ENCODE results near the gene SPRING1.

SPRING1 gene

DNA sequence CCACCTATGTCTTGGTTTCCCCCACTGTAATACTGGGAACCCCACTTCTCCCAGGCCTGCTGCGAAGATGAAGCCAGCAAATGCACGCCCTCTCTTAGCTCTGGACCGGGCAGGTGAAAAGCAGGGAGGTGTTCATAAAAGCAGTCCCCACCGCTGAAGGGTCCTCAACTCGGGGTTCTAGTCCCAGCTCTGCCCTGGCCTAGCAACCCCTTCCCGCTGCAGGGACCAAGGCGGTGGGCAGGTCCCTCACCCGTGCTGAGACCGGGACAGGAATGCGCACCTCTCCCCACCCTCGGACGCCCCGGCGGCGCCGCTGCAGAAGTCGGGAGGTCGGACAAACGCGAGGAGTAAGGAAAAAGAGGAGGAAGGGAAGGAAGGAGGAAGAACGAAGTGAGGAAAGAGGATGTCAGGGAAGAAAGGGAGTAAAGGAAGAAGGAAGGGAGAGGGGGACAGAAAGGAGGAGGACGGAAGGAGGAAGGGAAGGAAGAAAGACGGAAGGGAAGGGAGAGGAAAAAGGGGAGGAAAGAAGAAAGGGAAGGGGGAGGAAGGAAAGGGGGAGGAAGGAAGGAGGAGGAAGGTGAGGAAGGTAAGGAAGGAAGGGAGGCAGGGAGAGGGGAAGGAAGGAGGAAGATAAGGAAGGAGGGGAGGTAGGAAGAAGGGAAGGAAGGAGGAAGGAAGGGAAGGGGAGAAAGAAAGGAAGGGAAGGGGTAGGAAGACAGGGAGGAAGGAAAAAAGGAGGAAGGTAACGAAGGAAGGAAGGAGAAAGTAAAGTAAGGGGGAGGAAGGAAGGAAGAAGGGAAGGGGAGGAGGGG, 701 bp downstream of the SPRING1 start:
- DNase-seq: no peak

DNA sequence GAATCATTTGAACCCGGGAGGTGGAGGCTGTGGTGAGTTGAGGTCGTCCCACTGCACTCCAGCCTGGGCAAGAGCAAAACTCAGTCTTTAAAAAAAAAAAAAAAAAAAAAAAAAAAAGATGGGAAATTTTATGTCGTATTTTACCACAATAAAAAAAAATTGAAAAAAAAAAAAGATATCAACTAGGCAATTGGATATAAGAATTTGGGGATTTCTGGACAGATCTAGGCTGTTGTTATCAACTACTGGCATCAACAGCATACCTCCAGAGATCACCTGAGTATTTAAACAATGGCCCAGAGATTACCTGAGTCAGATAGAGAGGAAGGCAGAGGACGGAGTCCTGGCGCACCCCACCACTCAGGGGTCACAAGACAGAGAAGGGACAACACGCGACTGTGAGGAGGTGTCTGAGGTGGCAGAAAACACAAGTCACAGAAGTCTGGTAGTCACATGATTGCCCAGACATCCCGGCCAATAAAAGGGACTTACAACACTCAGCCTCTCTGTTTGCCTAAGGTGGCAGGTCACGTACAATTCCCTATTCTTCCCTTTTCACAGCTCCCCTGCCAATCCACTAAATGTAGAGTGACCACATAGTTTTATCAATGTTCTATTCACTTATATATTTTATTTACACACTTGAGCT, 1.8 kb downstream of the SPRING1 start:
- no peak for DNase-seq

DNA sequence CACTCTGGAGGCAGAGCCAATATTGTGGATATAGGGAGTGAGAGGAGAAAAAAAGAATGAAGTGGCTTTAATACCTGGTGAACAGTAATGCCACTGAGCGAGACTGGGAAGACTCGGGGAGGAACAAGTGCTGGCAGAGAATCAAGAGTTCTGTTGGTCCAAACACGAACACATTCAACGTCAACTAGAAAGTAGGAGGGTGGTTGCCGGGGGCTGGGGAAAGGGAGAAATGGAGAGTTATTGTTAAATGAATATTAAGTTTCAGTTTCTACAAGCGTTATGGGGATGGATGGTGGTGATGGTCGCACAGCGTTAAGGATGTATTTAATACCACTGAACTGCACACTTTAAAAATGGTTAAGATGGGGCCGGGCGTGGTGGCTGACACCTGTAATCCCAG, 2.8 kb downstream of the SPRING1 start:
- no peak for DNase-seq

DNA sequence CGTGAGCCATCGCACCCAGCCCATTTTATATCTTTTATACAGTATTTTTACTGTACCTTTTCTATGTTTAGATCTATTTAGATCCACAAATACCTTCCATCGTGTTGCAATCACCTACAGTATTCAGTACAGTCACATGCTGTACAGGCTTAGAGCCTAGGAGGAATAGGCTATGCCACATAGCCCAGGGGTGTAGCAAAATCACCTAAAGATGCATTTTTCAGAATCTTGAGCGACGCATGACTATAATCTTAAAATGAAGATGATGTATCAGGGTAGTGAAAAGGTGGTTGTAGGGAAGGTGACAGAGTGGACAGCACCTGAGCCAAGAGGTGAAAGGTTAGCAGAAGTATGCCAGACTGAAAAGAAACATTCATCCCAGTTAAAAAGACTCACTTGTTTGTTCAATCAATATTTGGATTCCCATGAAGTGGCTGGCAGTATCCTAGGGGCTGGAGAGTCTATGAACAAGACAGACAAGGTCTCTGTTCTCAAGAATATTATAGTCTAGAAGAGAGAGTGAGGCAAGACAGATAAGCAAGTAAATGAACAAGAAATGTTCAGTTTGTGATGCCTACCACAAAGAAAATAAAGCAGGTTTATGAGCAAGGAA, 3.6 kb downstream of the SPRING1 start:
- DNase-seq: no peak

DNA sequence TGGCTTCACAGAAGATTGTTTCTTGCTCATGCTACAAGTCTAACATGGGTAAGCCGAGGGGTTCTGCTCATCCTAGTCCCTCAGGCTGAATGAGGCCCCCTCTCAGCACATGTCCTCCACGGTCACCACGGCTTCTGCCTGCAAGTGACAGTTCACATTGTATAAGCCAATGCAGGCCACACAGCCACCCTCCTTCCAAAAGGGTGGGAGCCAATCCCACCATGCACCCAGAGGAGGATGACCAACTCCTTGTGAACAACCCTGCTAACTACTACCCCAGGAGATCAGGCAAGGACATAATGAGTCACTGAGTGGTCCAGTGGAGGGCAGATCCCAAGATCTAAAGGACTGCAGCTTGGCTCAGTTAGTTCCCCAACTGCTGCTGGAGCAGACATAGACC, 6.1 kb downstream of the SPRING1 start:
- no peak for DNase-seq

DNA sequence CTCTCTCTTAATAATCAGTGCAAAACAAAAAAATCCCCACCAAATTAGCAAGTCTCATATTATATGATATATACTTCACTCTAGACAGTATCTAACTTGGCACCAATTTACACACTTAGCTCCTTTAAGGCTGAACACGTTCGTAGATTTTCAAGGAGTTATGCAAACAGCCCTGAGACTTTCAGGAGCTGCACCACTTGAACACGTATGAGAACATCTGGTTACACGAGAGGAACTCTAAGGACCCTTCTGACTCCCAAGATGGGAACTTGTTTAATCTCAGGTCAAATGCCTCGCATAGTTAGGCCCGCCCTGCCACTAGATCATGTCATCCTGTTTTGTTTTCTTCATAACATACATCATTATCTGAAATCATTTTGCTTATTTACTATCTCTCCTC, 10.0 kb downstream of the SPRING1 start:
- no peak for DNase-seq

DNA sequence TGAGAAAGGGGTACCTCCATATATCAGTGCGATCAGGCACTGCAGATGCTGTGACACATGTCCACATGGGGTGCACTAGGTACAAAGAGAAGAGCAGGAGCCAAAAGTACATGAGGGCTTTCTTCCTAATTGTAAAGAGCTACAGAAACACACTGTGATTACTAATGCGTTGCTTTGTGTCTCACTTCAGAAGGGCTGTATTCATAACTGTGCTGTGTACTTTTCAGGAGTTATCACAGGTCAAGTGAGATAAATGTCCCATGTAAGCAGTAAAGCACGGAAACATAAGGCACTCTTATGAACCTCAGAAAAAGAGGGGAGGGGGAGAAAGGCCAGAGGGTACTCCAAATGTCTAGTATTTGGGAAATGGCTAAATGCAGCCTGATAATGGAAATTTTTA, 10.6 kb downstream of the SPRING1 start:
- DNase-seq: no peak

DNA sequence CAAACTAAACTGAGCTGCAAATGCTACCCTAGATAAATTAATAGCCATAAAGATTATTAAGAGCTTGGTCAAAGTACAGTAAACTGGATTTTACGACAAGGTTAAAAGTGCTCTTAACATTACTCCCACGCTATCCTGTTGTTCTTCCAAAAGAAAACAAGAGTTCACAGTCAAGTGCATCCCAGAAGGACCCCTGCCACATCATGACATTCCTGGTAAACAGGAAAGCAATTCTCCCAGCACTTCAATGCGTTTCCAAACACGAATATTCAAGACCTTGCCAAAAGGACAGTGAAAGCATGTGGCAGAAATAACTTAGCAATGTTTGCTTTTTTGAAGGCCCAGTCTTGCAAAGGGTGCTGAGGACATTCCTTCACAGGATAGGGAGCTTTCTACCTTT, 11.2 kb downstream of the SPRING1 start:
- DNase-seq: no peak

DNA sequence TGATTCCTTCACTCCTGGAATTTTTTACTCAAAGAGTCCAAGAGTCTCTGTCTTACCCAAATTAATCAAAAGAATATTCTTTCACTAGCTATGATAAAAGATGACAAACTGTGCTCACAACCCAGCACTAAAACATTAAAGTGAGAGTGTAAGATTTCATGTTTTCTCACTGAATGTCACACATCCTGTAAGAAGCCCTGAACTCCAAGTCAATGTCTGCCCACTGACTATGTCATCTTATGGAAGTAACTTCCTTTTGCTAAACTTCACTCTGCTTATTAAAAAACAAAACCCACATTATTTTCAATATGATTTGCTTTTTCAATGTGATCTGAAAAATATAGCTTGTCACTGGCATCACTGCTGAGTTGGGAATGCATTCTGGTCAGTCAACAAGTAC, 15.6 kb downstream of the SPRING1 start:
- no peak for DNase-seq

DNA sequence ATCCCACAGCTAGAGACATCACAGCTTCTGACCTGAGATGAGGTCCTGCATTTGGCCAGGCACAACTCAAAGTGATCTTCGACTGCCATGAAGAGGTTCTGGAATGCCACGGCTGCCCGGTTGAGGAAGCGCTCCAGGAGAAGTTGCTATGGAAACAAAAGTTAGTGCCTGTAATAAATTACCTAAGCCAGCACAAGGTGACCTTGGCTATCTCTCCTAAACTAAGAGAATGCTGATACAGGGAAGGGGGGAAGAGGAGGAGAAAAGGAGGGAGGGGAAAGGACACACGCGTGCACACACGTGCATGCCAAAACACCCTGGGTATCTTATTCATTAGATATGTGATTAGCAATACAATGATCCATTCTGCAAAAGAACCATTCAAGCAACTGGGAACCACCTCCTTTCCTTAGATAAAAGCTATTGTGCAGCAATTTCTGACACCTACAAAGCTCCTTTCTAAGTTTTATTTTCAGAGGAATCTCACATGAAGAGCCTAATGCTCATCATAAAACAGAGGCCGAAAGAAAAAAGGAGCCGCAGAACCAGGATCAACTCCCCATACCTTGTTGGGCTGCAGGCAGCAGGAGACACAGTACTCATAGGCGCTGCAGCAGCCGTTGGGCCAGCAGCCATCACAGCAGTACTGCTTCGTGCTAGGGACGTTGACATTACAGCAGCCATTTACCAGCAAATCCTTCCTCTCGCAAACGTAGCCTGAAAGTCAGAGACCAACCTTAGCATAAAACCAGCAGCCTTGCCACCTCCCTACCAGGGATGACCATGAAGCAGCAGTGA, 17.9 kb downstream of the SPRING1 start:
- no peak for DNase-seq

DNA sequence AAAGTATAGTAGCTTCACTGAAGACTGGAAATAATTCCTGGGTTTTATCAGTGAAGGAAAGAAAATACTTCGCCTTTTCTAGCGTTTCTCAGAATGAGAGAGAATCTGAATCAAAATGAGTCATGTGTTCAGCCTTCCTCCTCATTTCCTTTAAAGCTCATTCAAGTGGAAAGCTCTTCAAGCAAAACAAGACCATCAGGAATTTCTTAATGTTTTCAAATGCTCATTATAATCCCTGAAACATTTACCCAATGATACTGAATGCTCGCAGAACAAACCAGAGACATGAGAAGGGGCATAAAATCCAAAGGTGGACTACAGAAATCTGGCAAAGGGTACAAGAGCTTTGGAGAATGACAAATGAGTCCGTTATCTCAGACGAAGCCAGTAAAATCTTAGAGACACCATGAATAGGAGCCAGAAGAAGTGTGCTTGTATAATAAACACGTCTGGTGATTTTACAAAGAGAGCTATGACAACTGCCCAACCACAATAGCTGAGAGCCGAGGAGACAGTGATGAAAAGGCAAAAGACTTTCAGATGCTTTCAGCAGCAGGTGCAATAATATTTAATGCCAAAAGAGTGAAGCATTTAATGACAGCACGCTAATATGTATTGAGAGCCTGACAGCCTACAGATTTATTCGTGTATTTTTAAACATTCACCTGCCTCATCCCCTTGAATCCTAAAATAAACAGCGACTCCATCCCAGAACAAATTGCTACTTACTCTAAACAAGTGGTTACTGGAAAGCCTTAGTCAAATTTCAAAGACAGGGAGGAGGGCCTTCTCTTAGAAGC, 19.0 kb downstream of the SPRING1 start:
- DNase-seq: peak; percentile 76

DNA sequence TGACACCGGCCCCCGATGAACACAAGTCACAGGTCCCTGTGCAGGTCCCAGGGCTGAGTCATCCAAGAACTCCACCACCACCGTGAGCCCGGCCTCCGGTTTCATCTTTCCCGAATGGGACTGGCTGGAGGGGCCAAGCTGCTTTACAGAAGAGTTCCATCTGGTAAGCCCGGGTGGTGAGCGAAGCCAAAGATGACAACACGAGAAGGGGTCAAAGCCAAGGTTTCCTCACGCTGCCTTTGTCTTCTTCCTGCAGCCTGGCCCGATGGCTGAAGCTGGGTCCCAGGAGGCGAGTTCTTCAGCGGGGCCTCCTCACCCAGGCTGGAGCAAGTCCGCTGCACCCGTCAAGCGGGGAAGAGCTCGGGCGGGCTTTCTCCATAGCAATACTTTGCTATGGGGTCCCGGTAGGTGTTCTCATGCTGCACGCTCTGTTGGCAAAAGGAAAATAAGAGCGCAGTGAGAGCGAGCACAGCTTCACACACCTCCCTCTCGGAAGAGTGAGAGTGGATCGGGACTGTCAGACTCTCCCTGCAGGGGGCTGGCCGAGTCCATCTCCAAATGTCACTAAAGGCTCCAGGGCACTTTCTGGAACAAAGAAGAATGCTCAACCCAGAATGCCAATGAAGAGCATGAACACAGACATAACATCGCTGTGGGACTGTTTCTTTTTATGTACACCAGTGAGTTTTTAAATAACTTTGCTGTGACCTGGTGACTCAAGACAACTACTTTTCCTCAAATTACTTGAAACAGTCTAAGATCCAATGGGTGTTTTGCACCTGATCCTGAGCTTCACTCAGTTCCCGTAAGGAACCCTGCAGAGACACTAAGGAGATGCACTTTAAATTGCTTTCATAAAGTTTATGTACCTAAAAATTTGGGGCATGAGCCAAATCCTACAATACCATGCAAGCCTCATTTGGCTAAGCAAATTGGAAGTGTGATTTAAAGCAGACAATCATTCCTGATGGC, 20.1 kb downstream of the SPRING1 start:
- no peak for DNase-seq

DNA sequence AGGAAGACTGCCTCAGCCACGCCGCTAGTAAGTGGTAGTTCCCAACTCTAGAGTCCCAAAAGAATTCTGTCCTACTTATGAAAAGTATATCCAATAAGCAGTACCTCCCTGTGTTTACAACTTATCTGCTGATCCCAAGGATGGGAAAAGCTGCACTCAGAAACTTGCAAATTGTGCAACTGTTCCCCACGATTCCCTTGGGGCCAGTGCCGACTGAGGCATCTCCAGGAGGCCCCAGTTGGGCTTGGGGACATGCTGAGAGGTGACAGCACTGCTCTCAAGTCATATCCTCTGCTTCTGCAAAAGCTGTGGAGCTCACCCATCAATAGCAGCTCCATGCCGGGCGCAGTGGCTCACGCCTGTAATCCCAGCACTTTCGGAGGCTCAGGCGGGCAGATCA, 23.7 kb downstream of the SPRING1 start:
- no peak for DNase-seq

DNA sequence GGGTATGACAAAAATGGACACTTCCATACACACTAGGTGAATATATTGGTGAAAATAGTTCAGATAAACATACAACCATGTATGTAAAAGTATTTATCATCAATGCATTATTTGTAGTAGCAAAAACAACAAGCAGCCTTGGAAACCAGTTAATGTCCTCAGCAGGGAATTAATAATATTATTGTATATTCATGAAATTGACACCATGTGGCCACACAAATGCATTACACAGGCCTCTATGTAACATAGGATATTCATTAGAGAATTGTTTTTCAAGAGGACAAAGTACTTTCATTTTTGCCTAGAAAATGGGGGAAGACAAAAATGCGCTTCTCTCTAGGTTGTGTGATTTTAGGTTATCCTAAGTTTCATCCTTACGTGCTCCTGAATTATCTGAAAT, 24.3 kb downstream of the SPRING1 start:
- DNase-seq: no peak

DNA sequence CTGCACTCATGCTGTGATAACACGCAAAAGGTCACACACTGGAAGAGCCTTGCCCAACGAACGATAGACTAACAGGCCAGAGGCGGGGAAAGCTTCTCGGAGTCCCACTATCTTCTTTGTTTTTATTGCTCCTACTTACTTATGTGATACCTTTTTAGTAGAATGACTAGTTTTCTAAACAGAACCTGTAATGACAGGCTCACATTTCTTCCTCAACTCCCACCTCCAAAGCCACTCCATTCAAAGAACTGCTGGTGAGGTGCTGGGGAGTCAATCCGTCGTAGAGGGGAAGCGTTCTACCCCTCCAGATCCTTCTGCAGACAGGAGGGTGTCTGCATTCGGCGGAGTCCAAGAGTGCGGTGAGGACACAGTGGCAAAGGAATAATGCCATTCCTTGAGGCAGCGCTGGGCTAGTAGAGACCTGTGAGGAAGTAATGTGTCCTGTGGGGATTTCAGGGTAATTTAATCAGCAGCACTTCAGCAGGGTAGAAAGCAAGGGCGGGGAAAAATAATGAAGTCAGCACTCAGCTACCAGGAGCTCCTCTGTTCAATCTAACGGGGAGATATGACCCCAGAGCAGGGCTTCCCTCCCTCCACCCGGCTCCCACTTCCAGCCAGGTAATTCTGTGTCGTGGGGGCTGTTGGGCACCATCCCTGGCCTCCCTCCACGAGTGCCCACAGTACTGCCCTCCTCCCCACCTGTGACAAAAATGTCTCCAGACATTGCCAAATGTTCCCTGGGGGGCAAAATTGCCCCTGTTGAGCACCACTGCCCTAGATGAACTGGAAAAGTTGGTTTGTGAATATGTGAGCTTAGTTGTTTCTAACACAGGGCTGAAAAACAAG, 25.2 kb downstream of the SPRING1 start:
- peak; percentile 54 for DNase-seq

DNA sequence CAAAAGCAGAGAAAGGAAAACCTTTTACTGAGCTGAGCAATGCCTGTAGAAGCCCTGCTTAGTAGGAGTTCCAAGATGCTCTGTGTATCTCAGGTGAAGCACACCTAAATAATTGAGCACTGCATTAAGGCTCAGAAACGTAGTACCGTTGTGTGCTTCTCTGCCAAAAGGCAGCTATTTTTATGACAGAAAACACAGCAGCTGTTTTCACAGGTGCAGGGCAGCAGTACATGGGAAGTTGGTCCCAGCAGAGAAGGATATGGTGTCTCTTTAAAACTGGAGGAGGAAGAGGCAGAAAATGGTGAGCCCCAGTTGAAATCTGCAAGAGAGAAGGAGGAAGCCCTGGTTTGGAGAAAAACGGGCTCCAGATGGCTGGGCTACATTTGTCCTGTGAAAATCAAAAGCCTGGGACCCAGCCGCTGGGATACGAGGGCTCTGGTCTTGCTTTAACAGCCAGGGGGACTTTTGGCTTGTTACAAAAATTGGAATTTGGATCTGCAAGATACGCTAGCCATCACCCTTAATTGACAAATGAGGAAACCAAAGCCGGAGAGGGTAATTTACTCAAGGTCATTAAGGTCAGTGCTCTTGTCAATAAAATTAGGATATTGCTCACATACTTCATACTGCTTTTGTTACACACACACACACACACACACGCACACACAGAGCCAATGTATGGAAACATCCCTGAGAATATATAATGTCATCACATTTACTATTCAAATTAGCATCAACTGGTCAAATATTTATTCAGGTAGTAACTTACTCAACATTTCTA, 27.3 kb downstream of the SPRING1 start:
- no peak for DNase-seq

DNA sequence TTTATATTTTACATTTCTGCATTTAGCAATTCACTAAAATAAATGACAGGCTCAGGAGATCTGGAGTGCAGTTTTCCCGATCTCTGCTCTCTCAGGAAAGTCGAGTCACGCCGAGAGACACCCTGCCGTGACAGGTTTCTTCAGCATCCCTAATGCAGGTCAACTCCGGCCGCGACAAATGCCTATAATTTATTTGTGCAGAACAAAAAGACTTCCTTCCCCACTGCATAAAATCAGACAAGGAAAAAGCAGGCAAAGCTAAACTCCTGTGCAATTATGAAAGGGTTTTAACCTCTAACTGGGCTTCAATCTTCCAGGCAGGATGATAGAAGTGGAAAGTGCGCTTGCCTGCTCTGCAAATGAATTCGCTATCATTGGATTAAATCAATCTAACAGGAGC, 28.1 kb downstream of the SPRING1 start:
- no peak for DNase-seq

DNA sequence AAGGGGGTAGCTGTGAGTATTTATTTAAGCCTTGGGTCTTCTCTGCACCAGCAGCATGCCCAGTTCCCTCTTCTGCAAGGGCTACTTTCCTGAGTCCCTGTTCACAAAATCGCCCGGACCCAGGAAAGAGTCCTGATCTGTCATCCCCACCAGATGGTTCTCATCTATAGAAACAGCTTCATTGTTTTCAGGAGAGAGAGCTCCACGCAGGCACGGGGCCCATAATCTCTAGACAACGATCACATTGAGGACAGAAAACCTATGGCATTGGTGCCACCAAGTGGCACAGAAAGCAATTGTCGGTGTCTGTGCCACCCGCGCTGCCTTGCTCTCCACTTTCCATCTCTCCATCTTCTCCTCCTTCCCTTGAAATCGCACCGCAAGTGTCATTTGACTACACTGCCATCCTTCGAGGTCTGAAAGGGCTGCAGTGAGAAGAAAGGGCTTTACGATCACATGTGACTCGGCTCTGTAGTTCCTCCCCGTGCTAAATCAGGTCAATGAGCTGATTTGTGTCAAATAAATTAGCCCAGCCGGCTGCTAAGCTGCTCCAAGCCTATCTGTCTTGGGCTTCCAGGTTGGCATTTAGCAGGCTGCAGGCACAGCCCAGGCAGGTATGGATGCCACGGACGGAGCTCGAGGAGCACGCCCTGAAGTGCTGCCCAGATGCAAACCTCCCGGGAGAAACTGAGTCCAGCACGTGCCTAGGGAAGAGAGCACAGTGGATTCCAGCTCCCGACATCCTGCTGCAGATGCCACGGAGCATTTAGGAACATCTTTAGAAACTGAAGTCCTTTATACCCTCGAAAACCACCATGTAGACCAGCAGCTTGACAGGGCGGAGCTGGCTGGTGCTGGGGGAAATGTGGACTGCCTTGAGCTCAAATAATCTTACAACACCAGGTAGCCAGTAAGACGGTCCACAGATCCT, 28.8 kb downstream of the SPRING1 start:
- peak; percentile 66 for DNase-seq

Measured in NCI-H1436 treated with DMSO at 0.1 percent for 48 hours (cell line).